Endothelial cell of umbilical vein (primary cell): Measurements from ENCODE around the gene SULT4A1.

Experiments
- EZH2 ChIP-seq: IDR thresholded peaks from 2 replicates; pipeline ENCODE4 v1.6.1; 2012; ENCODE audit warnings: borderline replicate concordance, low read depth, mild to moderate bottlenecking, moderate library complexity, low read length, inconsistent platforms; ENCODE audit not compliant: severe bottlenecking
- GATA2 ChIP-seq: IDR thresholded peaks from 2 replicates; pipeline ENCODE4 v1.7.0; 2011; ENCODE audit warnings: low read depth, mild to moderate bottlenecking, moderate library complexity, mixed read lengths, low read length; ENCODE audit not compliant: insufficient read length, insufficient read depth
- JUN ChIP-seq: IDR thresholded peaks from 2 replicates; pipeline ENCODE4 v1.6.1; 2011; ENCODE audit warnings: borderline replicate concordance, low read depth; ENCODE audit not compliant: insufficient read length, insufficient read depth
- MYC ChIP-seq: IDR thresholded peaks from one replicate; pipeline ENCODE4 v1.6.1; 2011; ENCODE audit warnings: mild to moderate bottlenecking, low read depth, low read length
- POLR2A ChIP-seq: IDR thresholded peaks from 2 replicates; pipeline ENCODE4 v1.6.1; 2012; ENCODE audit warnings: low read depth, mild to moderate bottlenecking, control low read depth, low read length
- POLR2AphosphoS5 ChIP-seq: IDR thresholded peaks from 2 replicates; pipeline ENCODE4 v1.6.1; 2012; ENCODE audit warnings: low read depth, mild to moderate bottlenecking, control low read depth, low read length, moderate library complexity; ENCODE audit not compliant: insufficient read depth
- TF ChIP-seq, protein P1 (sequence below), 2 donors: IDR thresholded peaks; 1 replicate in 1 of 2; 2 replicates in 1 of 2; pipeline ENCODE4 v1.5.1; 2011; ENCODE audit warnings: low read length in 2 of 2, mild to moderate bottlenecking in 2 of 2, moderate library complexity in 2 of 2, control low read depth in 1 of 2, inconsistent platforms in 1 of 2, low read depth in 1 of 2; ENCODE audit not compliant: insufficient read depth in 1 of 2; ENCODE audit errors: extremely low read depth in 1 of 2
- TF ChIP-seq, protein P2 (sequence below): IDR thresholded peaks from 2 replicates; pipeline ENCODE4 v1.6.1; 2011; ENCODE audit not compliant: insufficient read depth, insufficient read length

GRCh38 chr22:43839781-43840180, 22.5 kb downstream of the SULT4A1 start:
- TF ChIP-seq JUN (no peak), EZH2 (no peak), POLR2A (no peak), MYC (no peak), POLR2AphosphoS5 (no peak), GATA2 (no peak)
- TF ChIP-seq, protein P1, sequence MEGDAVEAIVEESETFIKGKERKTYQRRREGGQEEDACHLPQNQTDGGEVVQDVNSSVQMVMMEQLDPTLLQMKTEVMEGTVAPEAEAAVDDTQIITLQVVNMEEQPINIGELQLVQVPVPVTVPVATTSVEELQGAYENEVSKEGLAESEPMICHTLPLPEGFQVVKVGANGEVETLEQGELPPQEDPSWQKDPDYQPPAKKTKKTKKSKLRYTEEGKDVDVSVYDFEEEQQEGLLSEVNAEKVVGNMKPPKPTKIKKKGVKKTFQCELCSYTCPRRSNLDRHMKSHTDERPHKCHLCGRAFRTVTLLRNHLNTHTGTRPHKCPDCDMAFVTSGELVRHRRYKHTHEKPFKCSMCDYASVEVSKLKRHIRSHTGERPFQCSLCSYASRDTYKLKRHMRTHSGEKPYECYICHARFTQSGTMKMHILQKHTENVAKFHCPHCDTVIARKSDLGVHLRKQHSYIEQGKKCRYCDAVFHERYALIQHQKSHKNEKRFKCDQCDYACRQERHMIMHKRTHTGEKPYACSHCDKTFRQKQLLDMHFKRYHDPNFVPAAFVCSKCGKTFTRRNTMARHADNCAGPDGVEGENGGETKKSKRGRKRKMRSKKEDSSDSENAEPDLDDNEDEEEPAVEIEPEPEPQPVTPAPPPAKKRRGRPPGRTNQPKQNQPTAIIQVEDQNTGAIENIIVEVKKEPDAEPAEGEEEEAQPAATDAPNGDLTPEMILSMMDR (IDR thresholded peaks at IDR 0.05; ENCODE audit: extremely low read depth in 1 of 2, insufficient read depth in 1 of 2, low read depth in 1 of 2, low read length in 2 of 2) = no peak
- TF ChIP-seq, protein P2, sequence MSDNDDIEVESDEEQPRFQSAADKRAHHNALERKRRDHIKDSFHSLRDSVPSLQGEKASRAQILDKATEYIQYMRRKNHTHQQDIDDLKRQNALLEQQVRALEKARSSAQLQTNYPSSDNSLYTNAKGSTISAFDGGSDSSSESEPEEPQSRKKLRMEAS = no peak
